Hematopoietic multipotent progenitor cell treated with erythropoietin and hydrocortisone succinate and interleukin-3 and kit ligand, for 17 days (in vitro differentiated cells): ENCODE results near the gene NRTN.
"Not testable (repeated sequence)": the region's sequence is repeated elsewhere in the genome, so short reads cannot be mapped to it uniquely, and the experiment has no call there.

Experiments
- DNase-seq: peaks from one replicate; pipeline ENCODE4 v3.0.0-alpha.2; 2015; ENCODE audit warnings: low spot score

The NRTN gene

DNA sequence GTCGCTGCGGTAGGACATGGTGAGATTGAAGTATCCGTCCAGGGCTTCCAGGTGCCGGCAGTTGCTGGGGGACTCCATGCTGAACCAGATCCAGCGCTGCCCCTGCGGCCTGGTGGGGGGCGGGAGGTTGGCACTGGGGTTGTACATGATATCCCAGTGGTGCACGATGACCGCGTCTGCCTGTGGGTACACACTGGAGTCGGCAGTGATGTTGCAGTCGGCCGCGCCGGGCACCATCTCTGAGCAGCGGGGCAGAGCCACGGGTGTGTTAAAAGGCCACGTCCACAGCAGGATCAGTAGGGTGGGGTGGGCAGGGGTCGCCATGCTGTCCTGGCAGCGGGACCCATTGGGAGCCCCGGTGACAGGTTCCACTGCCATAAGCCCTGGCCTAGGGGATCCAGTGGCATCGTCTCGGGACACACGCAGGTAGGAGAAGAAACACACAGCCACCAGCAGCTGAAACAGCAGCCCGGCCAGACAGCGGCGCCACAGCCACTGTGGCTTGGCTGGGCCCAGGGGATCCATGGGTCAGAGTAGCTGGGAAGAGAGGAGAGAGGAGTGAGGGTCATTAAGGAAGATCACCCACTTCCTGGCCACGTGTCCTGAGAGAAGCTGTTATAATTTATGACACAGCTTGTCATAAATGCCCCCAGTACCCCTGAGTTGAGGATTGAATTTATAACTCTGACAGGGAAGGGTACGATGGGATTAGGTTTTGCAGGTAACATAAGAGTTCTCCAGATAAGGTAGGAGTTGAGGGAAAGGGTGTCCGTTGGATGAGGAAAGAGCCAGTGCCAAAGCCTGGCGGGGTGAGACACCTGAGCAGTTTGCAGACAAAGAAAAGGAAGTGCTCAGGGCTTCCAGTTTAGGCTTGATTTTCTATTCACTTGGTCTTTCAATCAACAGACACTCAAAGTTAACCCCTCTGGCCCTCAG is 62.6 kb downstream of the NRTN start:
- no peak for DNase-seq

DNA sequence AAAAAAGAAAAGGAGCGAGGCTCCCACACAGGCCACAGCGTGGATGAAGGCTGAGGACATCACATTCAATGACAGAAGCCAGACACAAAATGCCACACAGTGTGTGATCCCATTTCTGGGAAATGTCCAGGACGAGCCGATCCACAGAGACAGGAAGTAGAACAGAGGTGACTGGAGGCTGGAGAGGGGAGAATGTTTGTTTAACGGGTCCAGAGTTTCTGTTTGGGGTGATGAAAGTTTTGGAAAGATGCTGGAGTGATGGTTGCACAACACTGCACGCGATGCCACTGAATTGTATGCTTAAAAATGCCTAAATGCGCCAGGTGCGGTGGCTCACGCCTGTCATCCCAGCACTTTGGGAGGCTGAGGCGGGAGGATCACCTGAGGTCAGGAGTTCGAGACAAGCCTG is 66.1 kb downstream of the NRTN start:
- no peak for DNase-seq

DNA sequence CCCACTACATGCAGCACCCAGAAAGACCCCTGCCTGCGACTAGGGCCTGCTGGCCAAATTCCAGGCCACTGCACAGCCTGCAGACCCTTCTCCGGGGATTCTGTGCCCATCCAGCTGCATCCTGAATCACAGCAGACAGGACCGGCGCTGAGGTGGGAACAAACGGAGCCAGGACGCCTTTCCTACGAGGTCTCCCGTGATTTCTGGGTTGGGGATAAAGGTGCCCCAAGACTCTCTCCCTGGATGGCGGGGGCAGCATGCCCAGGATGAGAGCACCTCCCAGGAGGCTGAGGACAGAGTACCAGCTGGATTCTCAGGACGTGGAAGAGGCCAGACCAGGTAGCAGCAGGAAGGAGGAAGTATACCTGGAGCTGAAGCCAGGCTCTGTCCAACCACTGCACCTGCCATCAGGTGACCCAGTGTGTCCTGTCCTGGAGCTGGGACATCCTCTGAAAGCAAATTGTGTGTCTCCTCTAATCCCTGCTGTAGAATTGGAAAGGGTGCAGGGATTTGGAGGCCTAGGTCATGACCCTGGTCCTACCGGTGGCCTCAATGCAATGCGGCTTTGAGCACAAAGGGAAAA is 68.8 kb downstream of the NRTN start:
- DNase-seq, result no peak

DNA sequence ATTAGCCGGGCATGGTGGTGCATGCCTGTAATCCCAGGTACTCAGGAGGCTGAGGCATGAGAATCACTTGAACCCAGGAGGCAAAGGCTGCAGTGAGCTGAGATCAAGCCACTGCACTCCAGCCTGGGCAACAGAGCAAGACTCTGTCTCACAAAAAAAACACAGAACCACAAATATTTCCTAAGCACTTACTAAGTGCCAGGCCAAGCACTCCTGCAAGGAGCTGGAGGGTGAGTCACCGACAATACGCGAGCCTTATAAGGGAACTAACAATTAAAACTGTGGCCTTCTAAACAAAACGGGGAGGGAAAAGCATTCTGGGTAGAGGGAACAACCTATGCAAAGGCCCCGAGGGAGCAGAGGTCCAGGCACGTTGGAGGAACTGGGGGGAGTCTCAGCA is 69.6 kb downstream of the NRTN start:
- DNase-seq, result not testable (repeated sequence)

DNA sequence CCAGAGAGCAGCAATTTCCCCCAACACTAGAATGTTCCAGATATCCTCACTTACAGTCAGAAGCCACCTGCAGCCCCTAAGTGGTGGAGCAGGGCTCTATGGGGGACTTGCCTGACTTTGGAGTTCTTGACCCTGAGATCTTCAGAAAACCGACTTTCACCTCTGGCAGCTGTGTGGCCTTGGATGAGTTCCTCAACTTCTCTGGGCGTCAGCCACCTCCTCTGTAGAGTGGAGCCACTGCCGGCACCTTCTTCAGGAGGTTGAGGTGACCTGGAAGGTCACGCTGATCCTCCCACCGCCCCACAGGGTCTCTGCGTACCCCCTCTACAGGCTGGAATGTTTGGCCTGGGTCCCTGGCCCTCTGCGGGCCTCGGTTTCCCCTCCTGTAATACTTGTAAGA is 72.6 kb downstream of the NRTN start:
- DNase-seq, result no peak

DNA sequence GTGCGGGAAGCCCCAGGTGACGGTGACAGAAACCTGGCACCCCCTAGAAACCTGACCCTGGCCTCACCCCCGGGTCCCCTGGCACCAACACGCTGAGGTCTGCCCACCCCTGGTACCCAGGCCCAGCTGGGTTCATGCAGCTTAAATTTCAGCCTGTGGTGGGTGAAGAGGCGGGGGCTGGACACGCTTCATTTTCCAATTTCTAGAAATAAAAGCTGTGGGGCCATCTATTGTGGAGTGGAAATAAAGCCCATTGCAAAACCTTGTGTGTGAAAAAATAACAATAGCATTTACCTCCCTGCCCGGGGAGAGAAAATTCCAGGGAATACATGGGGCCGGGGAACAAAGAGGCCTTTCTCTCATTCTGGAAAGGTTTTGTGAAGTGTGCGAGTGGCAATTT is 73.0 kb downstream of the NRTN start:
- DNase-seq, result no peak
